ENCODE measurements around the gene SULT1A3.
"Not testable (repeated sequence)": the region's sequence is repeated elsewhere in the genome, so short reads cannot be mapped to it uniquely, and the experiment has no call there.

The SULT1A3 gene

GRCh38 chr16:30173054-30173453 is 26.0 kb upstream of the SULT1A3 start:
- no peak for TF ChIP-seq CTCF (IDR thresholded peaks at IDR 0.05; ENCODE audit: control extremely low read depth, extremely low read depth, low read depth, missing control alignments)
- POLR2A ChIA-PET = no interaction called here
- DNase-seq (ENCODE audit: extremely low spot score) = no peak
- CTCF ChIA-PET = no interaction called here

GRCh38 chr16:30176876-30177275 is 22.2 kb upstream of the SULT1A3 start:
- DNase-seq (ENCODE audit: extremely low spot score); POLR2A ChIA-PET; CTCF ChIA-PET: not testable (repeated sequence)

- no peak for TF ChIP-seq CTCF (IDR thresholded peaks at IDR 0.05; ENCODE audit: control extremely low read depth, extremely low read depth, low read depth, missing control alignments)
- no peak for DNase-seq (ENCODE audit: extremely low spot score)
- ChIA-PET CTCF (interaction anchor here (0.9 to 1.7 kb wide), 2 partner anchors 36 to 67 kb away, joined by 4 to 5 read pairs; no protein-coding TSS in a partner anchor), POLR2A (interaction anchor here (0.6 kb wide), 2 partner anchors 41 to 210 kb away, joined by 3 to 8 read pairs; no protein-coding TSS in a partner anchor)
These were observed 19.9 kb upstream of the SULT1A3 start for GRCh38 chr16:30179195-30179594.

- TF ChIP-seq CTCF (IDR thresholded peaks at IDR 0.05; ENCODE audit: control extremely low read depth, extremely low read depth, low read depth, missing control alignments) = no peak
- ChIA-PET CTCF (interaction anchor here (0.9 to 1.7 kb wide), 3 partner anchors 37 to 88 kb away, joined by 4 to 7 read pairs (median 5); partner anchors contain the start of gene TBX6), POLR2A (no interaction called here)
- DNase-seq (ENCODE audit: extremely low spot score) = no peak
These were observed 19.1 kb upstream of the SULT1A3 start for GRCh38 chr16:30179931-30180330.

- no peak for DNase-seq (ENCODE audit: extremely low spot score)
- no peak for TF ChIP-seq CTCF (IDR thresholded peaks at IDR 0.05; ENCODE audit: control extremely low read depth, extremely low read depth, low read depth, missing control alignments)
- POLR2A ChIA-PET = interaction anchor here (0.6 kb wide), 1 partner anchor 37 kb away, joined by 4 read pairs; no protein-coding TSS in a partner anchor
- CTCF ChIA-PET = interaction anchor here (1.4 to 1.7 kb wide), 2 partner anchors 38 to 89 kb away, joined by 5 to 7 read pairs; partner anchors contain the start of gene TBX6
These were observed 18.3 kb upstream of the SULT1A3 start for GRCh38 chr16:30180741-30181140.

- CTCF ChIA-PET = interaction anchor here (1.0 to 1.3 kb wide), 5 partner anchors 45 to 92 kb away, joined by 3 to 7 read pairs (median 3); partner anchors contain the start of genes GDPD3 and TBX6
These were observed 15.6 kb upstream of the SULT1A3 start, which contains the start of gene CORO1A for GRCh38 chr16:30183233-30184095. Gene CORO1A (plus strand): TSS chr16:30183602. CDS start chr16:30185210, 1,608 bp downstream.

More at GRCh38 chr16:30183233-30184095, 15.6 kb upstream of the SULT1A3 start, which contains the start of gene CORO1A:
- no peak for TF ChIP-seq CTCF (IDR thresholded peaks at IDR 0.05; ENCODE audit: control extremely low read depth, extremely low read depth, low read depth, missing control alignments)
- DNase-seq (ENCODE audit: extremely low spot score) = peak; percentile 86
- POLR2A ChIA-PET = interaction anchor here (1.0 kb wide), 1 partner anchor 36 kb away, joined by 3 read pairs; no protein-coding TSS in a partner anchor
